Endodermal cell (in vitro differentiated cells): Measurements from ENCODE around the gene SYNE3. TPM values are rescaled to one million over a fixed set of nuclear protein-coding genes. Genes with fewer than 3 reads are reported as not detected.

Experiments
- DNase-seq: peaks from one replicate; pipeline ENCODE4 v3.0.0-alpha.2; 2017
- H3K27ac ChIP-seq: 2 replicates; pipeline ENCODE4 v1.5.1; 2013; ENCODE audit warnings: mild to moderate bottlenecking, low read depth, low read length, moderate library complexity
- H3K27me3 ChIP-seq: 2 replicates; pipeline ENCODE4 v1.6.1; 2013; ENCODE audit warnings: mild to moderate bottlenecking, low read length, moderate library complexity; ENCODE audit not compliant: insufficient read depth, control insufficient read depth, poor library complexity, severe bottlenecking
- H3K36me3 ChIP-seq: 2 replicates; pipeline ENCODE4 v1.7.0; 2013; ENCODE audit warnings: mild to moderate bottlenecking, low read length, moderate library complexity; ENCODE audit not compliant: control insufficient read depth, insufficient read depth
- H3K4me1 ChIP-seq: one replicate; pipeline ENCODE4 v1.7.0; 2013; ENCODE audit warnings: low read length; ENCODE audit not compliant: control insufficient read depth, insufficient read depth
- H3K4me3 ChIP-seq: 2 replicates; pipeline ENCODE4 v1.5.1; 2013; ENCODE audit warnings: mild to moderate bottlenecking, low read length, moderate library complexity
- H3K9ac ChIP-seq: 2 replicates; pipeline ENCODE4 v1.6.1; 2013; ENCODE audit warnings: mild to moderate bottlenecking, low read length, moderate library complexity; ENCODE audit not compliant: poor library complexity, severe bottlenecking; ENCODE audit errors: extremely low read depth
- H3K9me3 ChIP-seq: 2 replicates; pipeline ENCODE4 v1.6.1; 2013; ENCODE audit warnings: mild to moderate bottlenecking, low read length, moderate library complexity; ENCODE audit not compliant: control insufficient read depth
- H3K27ac Mint-ChIP-seq: 2 replicates; pipeline ENCODE4 v1.8.0; 2020; ENCODE audit warnings: mixed read lengths
- H3K27me3 Mint-ChIP-seq: 2 replicates; pipeline ENCODE4 v1.8.0; 2021; ENCODE audit warnings: mild to moderate bottlenecking, mixed read lengths; ENCODE audit not compliant: insufficient read depth
- H3K36me3 Mint-ChIP-seq: 2 replicates; pipeline ENCODE4 v1.8.0; 2020; ENCODE audit warnings: low read depth, mixed read lengths
- H3K4me1 Mint-ChIP-seq: 2 replicates; pipeline ENCODE4 v1.8.0; 2020; ENCODE audit warnings: mixed read lengths
- H3K4me3 Mint-ChIP-seq: 2 replicates; pipeline ENCODE4 v1.8.0; 2020; ENCODE audit warnings: mild to moderate bottlenecking, moderate library complexity, mixed read lengths
- H3K9me3 Mint-ChIP-seq: 2 replicates; pipeline ENCODE4 v1.8.0; 2020; ENCODE audit warnings: mild to moderate bottlenecking, mixed read lengths
- CTCF ChIP-seq: fragments of 200-600 bp; sonication (generic); conservative IDR thresholded peaks from 2 replicates; pipeline ENCODE4 v1.5.0; 2021; ENCODE audit warnings: antibody characterized with exemption, mild to moderate bottlenecking
- WGBS, 2 experiments: methylation state at CpG; one replicate each; pipeline versions ENCODE4 v1.1.5 to v1.1.7; 2013; ENCODE audit warnings: missing lambda C conversion rate in 2 of 2, mixed read lengths in 1 of 2; ENCODE audit not compliant: insufficient coverage in 1 of 2, insufficient read length in 1 of 2; 5-methylcytosine and 5-hydroxymethylcytosine counted together
- total RNA-seq, 2 donors: library from RNA; stranded (reverse); fragmentation: NEBNext Ultra II Directional in 1 of 2; extraction: Animal tissue kit (Norgen Biotek cat#: 25700) in 1 of 2; gene quantifications; 2 replicates in 1 of 2; 3 replicates in 1 of 2; pipeline ENCODE4 v1.2.1, GENCODE V29; 2021

SYNE3 gene
- total RNA-seq, 2 donors from 2014 or later: 1.0 to 5.2 TPM

GRCh38 chr14:95503365-95504134 is 12.9 kb downstream of the SYNE3 start:
- H3K36me3 Mint-ChIP-seq: no peaks in the 10 kb centered on the region
- no peak for DNase-seq

GRCh38 chr14:95502381-95502950 is 14.0 kb downstream of the SYNE3 start:
- no peak for TF ChIP-seq CTCF
- no peak overlapping the region for H3K27ac ChIP-seq
- no peaks in the 10 kb centered on the region for H3K36me3 Mint-ChIP-seq

More at GRCh38 chr14:95503365-95504134, 12.9 kb downstream of the SYNE3 start:
- no peaks in the 10 kb centered on the region for H3K9me3 ChIP-seq
- no peak for TF ChIP-seq CTCF
- 85 to 89% methylated on average over 5 to 8 of the region's 8 CpGs for WGBS, 2 experiments
- H3K9ac ChIP-seq: no peak overlapping the region
- Mint-ChIP-seq H3K4me1 (peaks cover 66% of the 10 kb centered on the region), H3K4me3 (no peak overlapping the region), H3K9me3 (no peaks in the 10 kb centered on the region), H3K27ac (peak overlapping the region; percentile 40), H3K27me3 (no peaks in the 10 kb centered on the region)
- no peak overlapping the region for H3K27ac ChIP-seq
- no peaks in the 10 kb centered on the region for H3K27me3 ChIP-seq
- no peak overlapping the region for H3K4me3 ChIP-seq
- H3K4me1 ChIP-seq: peaks cover 64% of the 10 kb centered on the region
- no peaks in the 10 kb centered on the region for H3K36me3 ChIP-seq

GRCh38 chr14:95500772-95501401 is 15.6 kb downstream of the SYNE3 start:
- Histone ChIP-seq H3K9ac (no peak overlapping the region), H3K4me3 (no peak overlapping the region), H3K27me3 (no peaks in the 10 kb centered on the region), H3K4me1 (peaks cover 68% of the 10 kb centered on the region), H3K9me3 (no peaks in the 10 kb centered on the region), H3K27ac (no peak overlapping the region), H3K36me3 (no peaks in the 10 kb centered on the region)
- Mint-ChIP-seq H3K27me3 (no peaks in the 10 kb centered on the region), H3K9me3 (no peaks in the 10 kb centered on the region), H3K4me3 (no peak overlapping the region), H3K36me3 (no peaks in the 10 kb centered on the region), H3K4me1 (peaks cover 76% of the 10 kb centered on the region), H3K27ac (no peak overlapping the region)
- WGBS, 2 experiments: 87 to 89% methylated on average over 10 to 14 of the region's 14 CpGs
- no peak for TF ChIP-seq CTCF
- no peak for DNase-seq

More at GRCh38 chr14:95502381-95502950, 14.0 kb downstream of the SYNE3 start:
- H3K4me3 ChIP-seq: no peak overlapping the region
- Mint-ChIP-seq H3K4me1 (peaks cover 70% of the 10 kb centered on the region), H3K9me3 (no peaks in the 10 kb centered on the region), H3K27me3 (no peaks in the 10 kb centered on the region), H3K4me3 (no peak overlapping the region), H3K27ac (peak overlapping the region; percentile 18)
- no peaks in the 10 kb centered on the region for H3K27me3 ChIP-seq
- no peak overlapping the region for H3K9ac ChIP-seq
- no peaks in the 10 kb centered on the region for H3K36me3 ChIP-seq
- H3K4me1 ChIP-seq: peaks cover 68% of the 10 kb centered on the region
- DNase-seq: no peak
- WGBS, 2 experiments: 86 to 89% methylated on average over 14 of the region's 14 CpGs
- H3K9me3 ChIP-seq: no peaks in the 10 kb centered on the region
